GM18520 (cell line): ENCODE results near the gene ZNF205.
"Not testable (repeated sequence)": the region's sequence is repeated elsewhere in the genome, so short reads cannot be mapped to it uniquely, and the experiment has no call there.

Source experiments
- ATAC-seq: cut with Tn5 transposase; IDR thresholded peaks from one replicate; pipeline ENCODE4 v1.9.1; 2021; ENCODE audit not compliant: unreplicated experiment

ZNF205 gene

GRCh38 chr16:3112058-3112880 lies at the start of gene ZNF205:
Gene ZNF205, plus strand, starts transcription at chr16:3112586. Its CDS starts 845 bp downstream, at chr16:3113431.
- no peak for ATAC-seq

- ATAC-seq = no peak
Observed at GRCh38 chr16:3063625-3064386, 48.6 kb upstream of the ZNF205 start.

- ATAC-seq = no peak
Observed at GRCh38 chr16:3065069-3065741, 47.2 kb upstream of the ZNF205 start, which contains the start of gene IL32. Gene IL32, plus strand, starts transcription at chr16:3065640. Its CDS starts 172 bp downstream, at chr16:3065812.

GRCh38 chr16:3065742-3066439 lies 46.5 kb upstream of the ZNF205 start:
- ATAC-seq = no peak

GRCh38 chr16:3066440-3066748 lies 46.0 kb upstream of the ZNF205 start:
- ATAC-seq = no peak

- no peak for ATAC-seq
Observed at GRCh38 chr16:3068487-3068886, 43.9 kb upstream of the ZNF205 start.

GRCh38 chr16:3069146-3069545 lies 43.2 kb upstream of the ZNF205 start:
- not testable (repeated sequence) for ATAC-seq

- ATAC-seq = no peak
Observed at GRCh38 chr16:3070608-3071111, 41.7 kb upstream of the ZNF205 start.

- no peak for ATAC-seq
Observed at GRCh38 chr16:3071655-3072054, 40.7 kb upstream of the ZNF205 start.

GRCh38 chr16:3072148-3072547 lies 40.2 kb upstream of the ZNF205 start:
- not testable (repeated sequence) for ATAC-seq

GRCh38 chr16:3072576-3073263 lies 39.7 kb upstream of the ZNF205 start:
- ATAC-seq = not testable (repeated sequence)

GRCh38 chr16:3073448-3073847 lies 38.9 kb upstream of the ZNF205 start:
- no peak for ATAC-seq

GRCh38 chr16:3074860-3075522 lies 37.4 kb upstream of the ZNF205 start:
- ATAC-seq = peak; percentile 40

- no peak for ATAC-seq
Observed at GRCh38 chr16:3075523-3075915, 36.9 kb upstream of the ZNF205 start.

- not testable (repeated sequence) for ATAC-seq
Observed at GRCh38 chr16:3075946-3076345, 36.4 kb upstream of the ZNF205 start.

- ATAC-seq = no peak
Observed at GRCh38 chr16:3076577-3076976, 35.8 kb upstream of the ZNF205 start.

GRCh38 chr16:3080024-3080423 lies 32.4 kb upstream of the ZNF205 start:
- no peak for ATAC-seq

GRCh38 chr16:3081957-3082356 lies 30.4 kb upstream of the ZNF205 start:
- not testable (repeated sequence) for ATAC-seq

- ATAC-seq = not testable (repeated sequence)
Observed at GRCh38 chr16:3083408-3083807, 29.0 kb upstream of the ZNF205 start.

- no peak for ATAC-seq
Observed at GRCh38 chr16:3084491-3084890, 27.9 kb upstream of the ZNF205 start.
